Measurements from ENCODE around the gene PITX2. TPM values are rescaled to one million over a fixed set of nuclear protein-coding genes. Genes with fewer than 3 reads are reported as not detected.
A peak's percentile ranks its signal among the peaks of the same experiment; 100 is the strongest.

Gene PITX2
- total RNA-seq, 1 donor from 2014 or later: 0.50 TPM

DNA sequence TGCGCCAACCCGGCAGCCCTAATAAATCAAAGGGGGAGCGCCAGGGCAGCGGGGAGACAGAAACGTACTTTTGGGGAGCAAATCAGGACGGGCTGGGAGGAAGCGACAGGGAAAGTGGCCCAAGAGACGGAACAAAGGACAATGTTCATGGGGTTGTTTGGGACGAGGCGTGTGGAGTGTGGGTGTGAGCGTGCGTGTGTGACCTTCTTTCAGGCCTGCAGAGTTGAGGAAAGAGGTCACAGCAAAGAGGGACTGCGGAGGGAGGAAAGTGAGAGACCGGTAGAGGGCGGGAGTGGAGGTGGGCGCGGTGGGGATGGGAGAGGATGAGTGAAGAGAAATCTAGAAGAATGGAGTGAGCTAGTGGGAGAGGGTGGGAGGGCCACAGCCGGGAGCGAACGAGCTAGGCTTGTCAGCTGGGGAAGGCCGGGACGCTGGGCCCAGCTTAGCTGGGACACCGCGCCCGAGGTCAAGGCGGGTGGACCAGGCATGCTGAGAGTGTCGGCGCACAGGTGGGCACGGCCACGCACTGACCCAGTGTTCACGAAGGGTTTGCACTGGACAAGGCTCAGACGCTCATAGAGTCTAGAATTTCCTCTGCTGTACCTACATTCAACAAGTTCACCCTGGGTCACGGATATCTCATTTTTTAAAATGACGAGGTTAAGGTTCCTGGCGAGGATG lies 14.7 kb upstream of the PITX2 start:
- intact Hi-C loops (cut with micrococcal nuclease): no loop called here
- no peak for ATAC-seq
- DNase-seq: no peak

GRCh38 chr4:110636680-110637407 lies 14.0 kb upstream of the PITX2 start:
- intact Hi-C loops (cut with micrococcal nuclease): no loop called here
- DNase-seq: peak; percentile 52

DNA sequence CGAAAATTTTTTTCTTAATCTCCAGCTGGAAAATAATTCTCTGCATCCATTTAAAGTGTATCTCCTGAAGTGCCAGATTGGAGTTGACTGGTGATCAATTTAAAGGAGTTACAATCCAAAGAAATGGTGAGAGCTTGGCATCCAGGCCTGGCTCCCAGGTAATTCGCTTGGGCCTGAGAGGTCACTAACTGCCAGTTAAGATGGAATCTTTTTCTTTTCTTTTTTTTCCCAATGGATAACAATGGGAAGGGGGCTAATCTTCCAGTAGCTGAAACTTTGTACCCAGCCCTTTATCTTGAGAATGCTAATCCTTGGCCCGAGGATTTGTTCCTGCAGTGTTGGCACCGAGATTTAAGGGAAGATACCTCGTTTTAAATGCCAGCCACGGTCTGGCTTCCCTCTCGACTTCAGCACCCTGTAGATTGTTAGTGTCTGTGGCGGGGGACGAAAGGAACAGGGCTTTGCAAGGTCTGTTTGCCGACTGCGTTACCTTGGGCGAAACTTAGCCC lies 13.3 kb upstream of the PITX2 start:
- DNase-seq (no peak), ATAC-seq (no peak)
- intact Hi-C loops (cut with micrococcal nuclease): no loop called here

More at GRCh38 chr4:110636680-110637407, 14.0 kb upstream of the PITX2 start:
- peak; percentile 54 for ATAC-seq

DNA sequence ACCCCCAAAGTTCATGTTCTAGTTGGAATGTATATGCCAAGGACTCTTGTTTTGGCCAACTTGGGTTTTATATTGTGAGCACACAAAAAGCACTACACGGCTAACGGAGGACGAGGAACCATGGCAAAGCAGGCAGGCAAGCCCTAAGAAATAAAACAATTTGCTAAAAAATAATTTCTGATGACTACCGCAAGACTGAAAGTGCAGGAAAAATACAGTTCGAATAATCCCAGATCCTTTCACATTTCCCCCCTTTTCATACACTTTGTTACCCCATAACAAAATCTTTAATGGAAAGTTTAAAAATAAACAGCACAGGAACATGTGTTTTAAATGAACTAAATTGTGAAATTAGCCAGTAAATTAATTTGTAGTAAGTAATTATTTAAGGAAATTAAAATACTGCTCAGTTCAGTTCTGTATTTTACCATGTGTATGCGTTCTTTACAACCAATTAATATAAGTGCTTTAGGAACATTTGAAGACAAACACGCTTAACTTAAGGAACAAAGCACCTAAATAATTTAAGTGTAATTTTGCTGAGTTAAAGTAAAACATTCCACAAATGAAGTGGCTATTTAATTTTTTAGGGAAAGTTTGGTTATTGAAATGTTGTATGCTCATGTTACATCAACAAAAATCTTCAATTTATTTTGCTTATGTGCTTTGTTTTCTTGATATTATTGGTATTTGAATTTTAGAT lies 12.4 kb upstream of the PITX2 start:
- DNase-seq: no peak
- no peak for ATAC-seq
- intact Hi-C loops (cut with micrococcal nuclease): no loop called here

DNA sequence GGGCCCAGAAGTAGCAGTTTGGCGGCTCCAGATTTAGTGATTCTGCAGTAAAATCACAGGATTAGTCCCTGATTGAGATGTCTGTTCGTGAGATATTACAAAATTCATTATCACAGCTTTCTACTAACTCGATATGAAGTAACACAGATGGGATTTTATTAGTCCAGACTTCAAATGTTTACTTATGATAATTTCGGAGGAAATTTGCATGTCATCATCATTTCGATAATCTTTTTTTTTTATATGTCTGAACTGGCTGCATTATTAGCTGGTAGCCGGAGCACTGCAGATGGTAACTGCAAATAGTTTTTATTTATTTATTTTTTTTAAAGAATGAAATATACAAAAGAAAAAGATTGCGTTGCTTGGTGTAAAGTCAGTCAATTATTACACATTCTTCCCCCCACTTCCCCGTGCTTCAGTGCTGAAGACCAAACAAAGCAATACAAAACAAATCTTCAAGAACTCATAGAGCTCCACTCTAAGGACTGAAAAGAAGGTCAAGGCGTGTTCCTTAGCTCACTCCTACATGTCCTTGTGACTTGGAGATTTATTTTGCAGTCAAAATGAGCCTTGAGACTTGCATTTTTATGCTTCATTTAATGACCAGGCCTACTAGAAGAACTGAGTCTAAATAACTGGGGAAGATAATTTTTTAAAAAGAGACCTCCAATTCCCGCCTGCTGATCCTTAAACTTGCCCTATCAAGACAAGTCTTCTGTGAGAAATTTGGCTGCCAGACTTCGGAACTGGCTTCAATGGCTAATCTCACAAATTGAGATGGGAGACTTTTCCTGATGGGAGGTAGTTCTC lies 11.7 kb upstream of the PITX2 start:
- no peak for DNase-seq
- intact Hi-C loops (cut with micrococcal nuclease): no loop called here
- no peak for ATAC-seq

- DNase-seq: no peak
These were observed 10.8 kb upstream of the PITX2 start for GRCh38 chr4:110633358-110634341.

DNA sequence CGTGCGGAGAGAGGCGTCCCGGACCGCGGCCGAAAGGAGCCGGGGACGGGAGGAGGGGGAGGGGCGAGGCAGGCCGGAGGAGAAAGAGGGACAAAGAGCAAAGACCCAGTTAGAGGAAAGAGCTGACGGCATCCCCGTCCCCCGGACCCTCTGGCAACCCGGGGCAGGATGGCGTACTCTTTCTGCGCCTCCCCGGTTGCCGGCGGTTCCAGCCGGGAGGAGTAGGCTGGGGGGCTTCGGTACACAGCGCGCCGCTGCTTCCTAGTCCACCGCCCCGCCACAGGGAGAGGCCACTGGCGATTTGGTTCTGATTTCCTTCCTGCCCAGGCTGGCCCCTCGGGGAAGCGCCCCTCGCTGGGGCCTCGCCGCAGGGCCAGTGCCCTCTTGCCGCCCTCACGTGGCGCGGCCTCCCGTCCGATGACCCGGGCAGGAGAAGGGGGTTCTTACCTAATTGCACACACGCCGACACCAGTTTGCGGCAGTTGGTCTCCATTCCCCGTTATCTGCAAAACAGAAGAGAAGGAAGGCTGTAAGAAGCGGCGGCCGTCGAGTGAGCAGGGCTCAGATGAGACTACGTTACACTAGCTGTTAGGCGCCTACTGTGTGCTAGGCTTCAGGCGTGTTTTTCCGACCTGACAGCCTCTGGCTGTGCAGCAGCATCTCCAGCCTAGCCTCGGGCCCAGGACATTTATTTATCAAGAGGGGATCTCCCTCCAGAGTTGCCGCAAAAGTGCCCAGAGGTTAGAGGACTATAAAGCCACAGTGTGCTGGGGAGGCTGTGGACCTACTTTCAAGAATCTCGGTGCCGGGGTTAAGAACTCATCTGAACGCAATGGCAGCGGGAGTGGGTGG lies 9.9 kb upstream of the PITX2 start:
- ATAC-seq: no peak
- intact Hi-C loops (cut with micrococcal nuclease): no loop called here
- DNase-seq: no peak

More at GRCh38 chr4:110633358-110634341, 10.8 kb upstream of the PITX2 start:
- intact Hi-C loops (cut with micrococcal nuclease): no loop called here
- no peak for ATAC-seq

DNA sequence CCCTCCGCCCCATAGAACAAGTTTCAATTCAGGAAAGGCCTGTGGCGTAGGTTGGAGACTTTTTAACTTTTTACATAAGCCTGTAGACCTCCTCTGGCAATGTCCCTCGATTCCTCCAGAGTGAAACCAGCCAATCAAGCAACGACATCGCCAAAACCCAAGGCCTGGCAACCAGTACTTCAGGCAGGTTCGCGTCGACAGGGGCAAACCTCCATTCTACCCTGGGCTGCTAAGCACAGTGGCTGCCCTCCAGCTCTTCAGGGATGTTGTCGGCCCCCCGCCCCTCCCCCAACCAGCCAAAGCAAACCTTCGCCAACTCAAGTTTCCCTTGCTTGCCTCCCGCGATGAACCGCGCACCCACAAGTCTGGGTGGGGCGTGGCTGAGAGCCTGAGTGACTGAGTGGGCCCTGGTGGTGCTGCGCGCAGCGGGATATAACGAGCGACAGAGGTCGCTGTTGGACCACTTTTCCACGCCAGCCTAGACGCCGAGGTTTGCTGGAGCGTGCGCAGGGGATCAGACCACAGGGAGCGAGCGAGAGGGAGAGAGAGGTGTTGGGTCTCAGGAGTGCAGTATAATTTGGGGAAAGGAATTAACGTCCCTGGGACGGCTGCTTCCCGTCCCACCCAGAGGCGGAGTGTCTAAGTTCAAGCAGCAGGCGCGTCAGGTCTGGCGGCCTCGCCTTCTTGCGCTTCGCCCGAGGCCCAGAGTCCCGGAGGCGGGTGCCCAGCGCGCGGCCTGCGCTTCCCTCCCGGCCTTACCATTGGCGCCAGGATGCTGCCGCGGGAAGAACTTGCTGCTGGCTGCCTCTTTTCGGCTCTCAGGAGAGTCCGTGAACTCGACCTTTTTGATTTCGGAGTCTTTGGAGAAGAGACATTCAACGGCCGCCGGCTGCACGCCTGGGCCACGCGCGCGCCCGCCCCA lies 9.0 kb upstream of the PITX2 start:
- intact Hi-C loops (cut with micrococcal nuclease): no loop called here
- ATAC-seq (peak; percentile 92), DNase-seq (peak; percentile 74)

DNA sequence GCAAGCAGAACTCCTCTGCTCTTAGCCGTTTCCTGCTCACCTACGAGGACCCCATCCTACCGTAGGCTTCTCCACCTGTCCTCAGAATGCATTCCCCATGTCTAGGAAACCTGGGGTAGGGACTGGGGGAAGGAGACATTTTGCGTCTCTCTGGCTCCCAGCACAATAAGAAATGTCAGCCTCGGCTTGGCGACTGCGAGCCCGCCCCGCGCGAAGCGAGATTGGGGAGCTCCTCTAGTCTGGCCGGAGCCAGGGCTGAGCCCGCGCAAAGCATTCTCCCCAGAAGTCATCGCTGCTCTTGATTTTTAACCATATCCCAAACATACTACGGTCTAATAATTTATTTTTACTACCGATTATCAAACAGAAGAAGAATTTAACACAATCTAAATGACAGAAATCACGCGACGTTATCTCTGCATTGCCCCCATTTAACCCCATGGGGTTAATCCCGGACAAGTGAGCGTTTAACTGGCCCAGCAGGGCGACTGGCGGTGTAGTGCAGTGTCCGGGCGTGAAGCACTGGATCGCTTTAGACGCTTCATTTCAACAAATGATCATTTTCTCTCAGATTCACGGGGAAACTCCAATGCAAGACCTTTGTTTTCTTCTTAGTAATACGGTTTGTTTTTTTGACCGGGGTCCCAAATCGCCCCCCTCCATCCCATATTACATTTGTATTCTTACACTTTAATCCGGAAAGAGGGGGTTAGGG lies 8.0 kb upstream of the PITX2 start:
- intact Hi-C loops (cut with micrococcal nuclease): no loop called here
- ATAC-seq (no peak), DNase-seq (no peak)

DNA sequence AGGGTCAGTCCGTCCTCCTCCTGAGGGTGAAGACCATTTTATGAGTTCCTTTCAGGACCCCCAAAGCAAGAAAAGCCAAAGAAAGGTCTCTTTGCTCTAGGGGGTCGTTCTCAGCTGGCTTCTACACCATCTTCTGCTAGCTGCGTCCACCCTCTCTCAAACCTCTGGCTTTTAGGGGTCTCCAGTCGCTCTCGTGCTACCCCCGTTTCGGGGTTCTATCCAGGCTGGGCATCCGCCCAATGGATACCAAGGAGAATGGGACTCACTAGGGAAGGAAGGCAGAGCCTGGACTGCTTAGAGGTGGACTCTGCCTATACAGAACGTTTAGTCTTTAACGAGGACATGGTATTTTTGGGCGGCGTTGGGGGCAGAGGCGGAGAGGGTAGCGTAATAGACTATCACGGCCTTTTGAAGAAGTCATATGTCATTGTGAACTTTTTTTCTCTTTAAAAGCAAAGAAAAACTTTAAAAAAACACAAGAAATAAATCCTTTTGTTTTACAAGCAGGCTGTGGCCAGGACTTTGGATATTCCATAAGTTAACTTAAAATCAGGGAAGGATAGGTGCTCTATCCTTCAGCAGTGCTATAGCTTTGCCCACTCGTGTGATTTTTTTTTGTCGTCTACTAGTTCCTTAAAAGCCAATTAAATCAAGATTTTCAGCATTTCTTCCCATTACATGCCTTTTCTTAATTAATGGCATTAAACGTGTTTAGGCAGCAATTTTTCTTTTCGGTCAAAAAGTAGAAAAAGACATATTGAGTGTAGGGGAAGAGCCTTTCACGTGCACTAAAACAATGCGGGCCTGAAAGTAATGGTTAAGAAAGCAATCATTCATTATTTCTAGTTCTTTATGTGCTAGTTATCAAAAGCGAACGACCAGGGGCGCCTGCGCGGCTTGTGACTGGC lies 7.2 kb upstream of the PITX2 start:
- DNase-seq (no peak), ATAC-seq (no peak)
- intact Hi-C loops (cut with micrococcal nuclease): no loop called here

DNA sequence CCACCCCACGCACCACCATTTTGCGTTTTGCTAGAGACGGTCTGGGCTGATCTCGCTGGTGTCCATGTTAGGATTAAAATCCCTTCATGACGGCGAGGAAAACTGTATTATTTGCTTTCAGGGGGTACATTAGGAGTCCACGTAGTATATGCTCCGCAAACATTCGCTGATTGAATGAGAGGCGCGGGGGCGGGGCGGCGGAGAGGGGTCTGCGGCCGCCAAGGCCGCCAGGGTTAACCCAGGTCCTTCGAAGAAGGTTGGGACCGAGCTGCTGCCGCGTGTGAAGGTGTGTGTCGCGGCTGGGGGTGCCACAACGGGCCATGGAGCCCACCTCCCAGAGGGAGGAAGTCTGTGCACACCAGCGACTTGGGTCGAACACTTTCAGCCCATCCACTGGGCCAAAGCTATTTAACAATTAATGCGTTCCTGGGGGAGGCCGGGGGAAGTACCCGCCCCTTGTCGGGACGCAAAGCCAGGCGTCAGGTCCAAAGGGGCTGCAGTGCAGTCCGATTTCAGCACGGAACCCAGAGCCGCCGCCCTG lies 6.4 kb upstream of the PITX2 start:
- ATAC-seq (no peak), DNase-seq (no peak)
- intact Hi-C loops (cut with micrococcal nuclease): no loop called here

DNA sequence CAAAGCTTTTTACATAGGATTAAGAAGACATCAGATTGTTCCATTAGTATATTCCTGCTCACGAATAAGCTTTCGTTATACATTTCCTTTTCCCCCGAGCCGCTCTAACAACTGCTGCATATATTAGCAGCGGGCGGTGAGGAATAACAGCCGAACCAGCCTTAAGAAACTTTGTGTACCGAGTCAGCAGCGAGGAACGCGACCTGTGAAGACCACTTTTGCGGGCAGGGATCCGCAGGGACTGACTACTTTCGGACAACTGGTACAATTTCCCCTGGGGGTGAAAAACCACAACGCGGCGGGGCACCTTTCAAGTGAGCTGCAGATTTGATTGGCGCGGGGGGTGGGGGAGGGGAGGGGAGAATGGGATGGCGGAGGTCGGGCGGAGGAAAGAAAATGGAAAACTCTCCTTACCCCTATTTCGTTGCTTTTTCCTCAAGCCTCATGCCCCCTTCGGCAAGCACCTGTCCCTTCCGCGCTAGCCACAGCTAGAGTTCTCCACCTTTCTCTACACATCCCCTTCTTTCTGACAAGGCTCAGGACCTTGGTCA lies 5.9 kb upstream of the PITX2 start:
- intact Hi-C loops (cut with micrococcal nuclease): no loop called here
- ATAC-seq (no peak), DNase-seq (no peak)

DNA sequence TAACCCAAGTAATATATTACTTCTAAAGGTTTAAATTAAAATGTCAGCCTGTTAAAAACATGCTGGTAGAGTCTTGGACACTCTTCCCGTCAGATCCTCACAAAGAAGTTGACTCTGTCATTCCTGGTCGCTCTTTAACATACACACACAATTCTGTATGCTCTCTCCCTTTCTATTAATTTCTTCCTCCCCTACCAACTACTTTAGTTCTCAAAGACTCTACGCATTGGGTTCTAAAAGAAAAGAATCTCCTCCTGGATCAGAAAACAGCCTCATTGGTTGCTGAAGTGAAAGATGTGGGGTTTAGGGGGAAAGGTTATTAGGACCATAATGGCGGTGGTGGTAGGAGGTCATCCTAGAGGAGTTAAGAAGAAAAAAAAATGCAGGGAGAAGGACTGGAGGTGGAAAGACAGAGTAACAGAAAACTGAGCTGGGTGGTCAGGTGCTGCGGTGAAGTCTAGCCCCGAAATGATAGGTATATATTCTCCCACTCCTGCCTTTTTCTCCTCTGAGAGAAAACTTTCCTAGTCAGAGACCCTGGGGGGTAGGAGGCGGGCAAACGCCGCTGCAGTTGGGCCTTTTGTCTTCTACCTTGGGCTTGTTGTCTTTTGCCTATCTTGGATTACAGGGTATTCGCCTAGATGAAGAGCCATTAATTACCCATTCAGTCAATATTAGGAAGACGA lies 5.2 kb upstream of the PITX2 start:
- no peak for ATAC-seq

More for the DNA sequence above, 5.2 kb upstream of the PITX2 start:
- intact Hi-C loops (cut with micrococcal nuclease): no loop called here
- DNase-seq: no peak

All from left ventricle myocardium superior (tissue), 1 donor.